GM20000 (cell line): ENCODE measurements around the gene TMEM244.
"Not testable (repeated sequence)": the region's sequence is repeated elsewhere in the genome, so short reads cannot be mapped to it uniquely, and the experiment has no call there.

ENCODE experiments used
- DNase-seq: peaks from one replicate; pipeline ENCODE4 v3.0.0; 2012; ENCODE audit warnings: low spot score
- TF ChIP-seq, protein P1 (sequence below): IDR thresholded peaks from 2 replicates; pipeline ENCODE4 v1.5.1; 2012; ENCODE audit warnings: mild to moderate bottlenecking, control low read depth; ENCODE audit errors: extremely low read depth, missing control alignments

The TMEM244 gene

DNA sequence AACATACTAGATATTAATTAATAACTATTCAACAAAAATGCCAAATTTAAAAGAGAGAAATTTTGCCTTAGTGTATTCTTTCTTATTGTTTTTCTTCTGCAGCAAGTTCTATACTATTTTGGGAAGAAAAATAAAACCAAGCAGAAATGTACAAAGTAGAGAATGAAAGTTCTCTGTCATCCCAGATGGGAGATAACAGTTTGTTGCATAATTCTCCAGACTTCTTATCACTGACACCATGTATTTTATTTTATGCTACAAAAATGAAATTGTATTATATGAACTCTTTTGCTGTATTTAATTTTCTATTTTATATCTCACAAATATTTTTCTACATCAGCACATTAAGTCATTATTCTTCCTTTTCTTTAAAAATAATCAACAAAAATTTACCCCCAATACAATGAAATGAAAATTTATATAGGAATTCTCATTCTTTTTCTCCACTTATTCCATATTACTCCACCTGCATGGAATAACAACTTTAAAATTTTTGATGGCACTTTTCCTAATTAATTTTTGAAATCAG lies 18.2 kb downstream of the TMEM244 start:
- TF ChIP-seq, protein P1, sequence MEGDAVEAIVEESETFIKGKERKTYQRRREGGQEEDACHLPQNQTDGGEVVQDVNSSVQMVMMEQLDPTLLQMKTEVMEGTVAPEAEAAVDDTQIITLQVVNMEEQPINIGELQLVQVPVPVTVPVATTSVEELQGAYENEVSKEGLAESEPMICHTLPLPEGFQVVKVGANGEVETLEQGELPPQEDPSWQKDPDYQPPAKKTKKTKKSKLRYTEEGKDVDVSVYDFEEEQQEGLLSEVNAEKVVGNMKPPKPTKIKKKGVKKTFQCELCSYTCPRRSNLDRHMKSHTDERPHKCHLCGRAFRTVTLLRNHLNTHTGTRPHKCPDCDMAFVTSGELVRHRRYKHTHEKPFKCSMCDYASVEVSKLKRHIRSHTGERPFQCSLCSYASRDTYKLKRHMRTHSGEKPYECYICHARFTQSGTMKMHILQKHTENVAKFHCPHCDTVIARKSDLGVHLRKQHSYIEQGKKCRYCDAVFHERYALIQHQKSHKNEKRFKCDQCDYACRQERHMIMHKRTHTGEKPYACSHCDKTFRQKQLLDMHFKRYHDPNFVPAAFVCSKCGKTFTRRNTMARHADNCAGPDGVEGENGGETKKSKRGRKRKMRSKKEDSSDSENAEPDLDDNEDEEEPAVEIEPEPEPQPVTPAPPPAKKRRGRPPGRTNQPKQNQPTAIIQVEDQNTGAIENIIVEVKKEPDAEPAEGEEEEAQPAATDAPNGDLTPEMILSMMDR = no peak
- DNase-seq = no peak

DNA sequence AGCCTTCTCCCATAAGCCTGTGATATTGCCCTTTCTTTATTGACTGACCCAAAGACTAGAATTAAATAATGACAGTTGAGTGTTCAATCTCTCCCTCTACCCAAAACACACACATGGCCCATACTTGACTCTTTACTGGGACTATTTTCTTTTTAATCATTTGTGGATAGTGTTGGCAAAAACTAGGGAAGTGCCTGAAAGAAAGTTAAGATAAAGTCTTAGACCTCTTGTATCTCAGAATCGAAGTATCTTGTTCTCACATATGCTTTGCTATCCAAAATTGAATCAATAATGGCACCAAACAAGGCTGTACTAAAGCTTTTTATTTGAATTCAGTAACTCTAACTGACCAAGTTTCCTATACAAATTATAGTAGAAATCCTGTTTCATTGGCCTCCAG lies 19.0 kb downstream of the TMEM244 start:
- no peak for DNase-seq
- TF ChIP-seq, protein P1 = no peak

DNA sequence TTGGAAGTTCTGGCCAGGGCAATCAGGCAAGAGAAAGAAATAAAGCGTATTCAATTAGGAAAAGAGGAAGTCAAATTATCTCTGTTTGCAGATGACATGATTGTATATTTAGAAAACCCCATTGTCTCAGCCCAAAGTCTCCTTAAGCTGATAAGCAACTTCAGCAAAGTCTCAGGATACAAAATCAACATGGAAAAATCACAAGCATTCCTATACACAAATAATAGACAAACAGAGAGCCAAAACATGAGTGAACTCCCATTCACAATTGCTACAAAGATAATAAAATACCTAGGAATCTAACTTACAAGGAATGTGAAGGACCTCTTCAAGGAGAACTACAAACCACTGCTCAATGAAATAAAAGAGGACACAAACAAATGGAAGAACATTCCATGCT lies 21.6 kb downstream of the TMEM244 start:
- not testable (repeated sequence) for DNase-seq

DNA sequence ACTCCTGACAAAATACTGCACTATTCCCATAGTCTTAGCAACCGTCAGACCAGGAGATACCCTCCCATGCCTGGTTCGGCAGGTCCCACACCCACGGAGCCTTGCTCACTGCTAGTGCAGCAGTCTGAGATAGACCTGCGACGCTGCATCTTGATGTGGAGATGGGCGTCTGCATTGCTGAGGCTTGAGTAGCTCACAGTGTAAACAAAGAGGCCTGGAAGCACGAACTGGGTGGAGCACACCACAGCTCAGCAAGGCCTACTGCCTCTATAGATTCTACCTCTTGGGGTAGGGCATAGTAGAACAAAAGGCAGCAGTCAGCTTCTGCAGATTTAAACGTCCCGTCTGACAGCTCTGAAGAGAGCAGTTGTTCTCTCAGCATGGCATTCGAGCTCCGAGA lies 25.4 kb downstream of the TMEM244 start:
- DNase-seq = no peak

DNA sequence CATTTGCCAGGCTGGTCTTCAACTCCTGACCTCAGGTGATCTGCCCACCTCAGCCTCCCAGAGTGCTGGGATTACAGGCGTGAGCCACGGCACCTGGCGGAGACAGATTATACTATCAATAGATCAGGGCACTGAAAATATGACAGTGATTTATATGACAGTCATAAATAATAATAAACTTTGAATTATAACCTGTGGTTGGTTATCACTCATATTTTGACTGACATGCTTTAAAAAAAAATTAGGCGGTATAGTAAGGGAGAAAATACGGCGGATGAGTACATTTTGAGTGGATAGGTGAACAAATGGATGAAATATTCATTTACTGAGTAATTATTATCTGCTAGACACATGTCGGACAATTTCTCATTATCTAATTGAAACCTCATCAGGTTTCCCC lies 28.8 kb downstream of the TMEM244 start:
- TF ChIP-seq, protein P1 = no peak
- DNase-seq = no peak

More for the DNA sequence above, 25.4 kb downstream of the TMEM244 start:
- TF ChIP-seq, protein P1 = no peak

DNA sequence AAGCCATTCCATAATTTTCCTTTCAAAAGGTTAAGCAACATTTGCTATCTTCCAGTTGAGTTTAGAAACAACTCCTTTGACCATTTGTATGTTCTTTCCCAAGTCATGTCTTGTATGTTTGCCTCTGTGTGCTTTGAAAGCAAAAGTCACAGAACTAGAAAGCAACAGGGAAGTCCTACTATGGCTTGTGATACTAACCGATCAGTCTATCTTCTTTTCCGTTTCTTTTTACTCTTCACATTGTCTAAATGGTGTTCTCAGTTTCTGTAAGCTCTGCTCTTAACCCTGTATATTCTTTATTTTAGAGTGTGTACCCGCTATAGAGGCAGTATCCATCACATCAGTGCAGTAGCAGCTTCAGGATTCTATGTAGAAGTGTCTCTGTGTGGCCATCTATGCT lies 32.9 kb downstream of the TMEM244 start:
- TF ChIP-seq, protein P1 = no peak
- DNase-seq = no peak

DNA sequence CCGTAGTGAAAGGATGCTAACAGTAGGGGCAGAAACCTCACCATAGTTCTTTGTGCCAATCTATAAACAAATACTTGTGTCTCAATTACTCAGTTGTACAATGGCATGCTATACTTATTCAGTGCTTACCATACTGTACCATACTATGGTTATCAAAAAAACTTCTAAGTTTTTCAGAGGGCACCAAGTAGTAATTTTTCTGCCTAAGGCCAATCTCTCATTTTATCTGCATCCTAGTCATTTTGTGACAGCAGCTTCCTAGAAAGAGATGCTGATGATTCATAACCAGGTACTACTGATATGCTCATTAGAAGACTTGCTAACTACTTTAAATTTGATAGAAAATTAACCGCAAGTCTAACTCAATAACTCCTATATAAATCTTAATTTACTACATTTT lies 42.9 kb downstream of the TMEM244 start:
- TF ChIP-seq, protein P1 = no peak
- DNase-seq = no peak

DNA sequence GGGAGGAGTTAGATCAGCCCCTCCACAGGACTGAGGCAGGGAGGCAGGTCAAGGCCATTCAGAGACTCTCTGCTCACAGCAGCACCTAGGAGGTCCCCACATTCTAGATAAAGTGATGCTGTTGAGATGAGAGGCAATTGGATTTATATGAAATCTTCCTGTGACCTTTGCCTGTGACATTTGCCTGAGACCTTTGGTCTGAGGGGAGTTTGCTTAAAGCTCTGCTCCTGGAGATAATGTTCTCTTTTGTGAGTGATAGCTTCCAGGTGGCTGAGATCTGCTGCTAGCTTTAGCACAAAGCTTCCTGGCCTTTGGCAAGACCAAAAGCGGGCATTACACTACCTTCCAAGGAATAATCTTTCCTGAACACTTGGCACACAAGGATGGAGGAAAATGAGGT lies 43.3 kb downstream of the TMEM244 start:
- TF ChIP-seq, protein P1 = no peak
- DNase-seq = no peak
